ENCODE measurements around the gene CDH4.

The CDH4 gene

DNA sequence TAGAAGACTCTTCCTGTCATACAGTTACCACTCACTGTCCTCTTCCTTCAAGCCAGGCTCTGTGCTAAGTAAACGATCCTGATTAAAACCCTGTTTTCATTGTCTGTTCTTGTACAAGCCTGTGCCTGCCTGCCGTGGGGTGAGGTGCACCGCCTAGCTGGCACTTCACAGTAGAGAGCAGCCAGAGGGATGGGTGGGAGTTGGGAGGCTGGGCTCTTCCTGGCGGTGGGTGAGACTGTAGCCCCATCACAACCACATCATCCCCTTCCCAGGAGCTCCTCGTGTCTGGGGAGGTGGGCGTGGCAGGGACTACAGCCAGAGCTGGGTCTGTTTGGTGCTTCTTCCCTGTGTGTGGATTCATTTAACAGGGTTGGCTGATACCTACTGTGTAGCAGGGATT, 431.7 kb downstream of the CDH4 start:
- FAIRE-seq: no peak

DNA sequence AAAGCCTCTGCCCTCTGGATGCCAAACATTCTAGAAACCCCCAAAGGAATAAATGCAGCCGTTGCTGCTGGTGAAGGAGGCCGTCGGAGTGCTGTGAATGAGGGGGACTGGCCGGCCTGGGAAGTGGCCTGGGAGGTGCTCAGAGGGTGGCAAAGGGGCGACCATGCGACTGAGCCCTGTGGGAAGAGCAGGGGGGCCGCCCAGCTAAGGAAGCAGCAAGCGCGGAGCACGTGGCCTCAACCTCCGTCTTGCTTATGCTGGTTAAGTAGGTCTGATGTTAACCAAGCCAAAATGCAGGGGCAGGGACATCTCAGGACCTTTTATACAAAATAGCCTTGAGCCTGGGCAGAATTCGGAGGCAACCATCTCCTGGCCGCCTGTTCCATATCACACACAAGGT, 432.1 kb downstream of the CDH4 start:
- no peak for FAIRE-seq

DNA sequence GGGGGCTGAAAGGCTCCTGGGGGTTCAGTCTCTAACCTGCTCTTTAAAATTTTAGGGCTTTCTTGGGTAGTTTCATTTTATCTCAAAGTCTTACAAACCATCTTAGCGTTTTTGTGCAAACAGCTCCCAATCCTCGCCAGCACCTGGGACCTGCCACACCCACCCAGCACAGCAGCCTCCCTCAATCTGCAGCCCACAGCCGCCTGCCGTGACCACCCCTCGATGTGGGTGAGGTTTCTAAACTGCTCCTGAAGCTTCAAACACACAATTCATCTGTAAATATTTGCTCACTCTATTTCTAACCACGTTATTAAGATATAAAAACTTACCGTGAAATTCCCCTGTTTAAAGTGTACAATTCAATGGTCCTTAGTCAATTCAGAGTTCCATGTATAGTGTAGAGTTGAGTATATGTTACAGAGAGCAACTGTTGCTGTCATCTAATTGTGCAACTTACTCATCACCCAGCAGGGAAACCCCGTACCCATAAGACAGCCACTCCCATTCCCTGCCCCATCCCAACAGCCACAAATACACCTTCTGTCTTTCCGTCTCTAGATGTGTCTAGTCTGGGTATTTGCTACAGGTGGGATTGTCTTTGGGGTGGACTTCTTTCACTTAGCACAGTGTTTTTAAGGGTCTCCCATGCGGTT, 432.6 kb downstream of the CDH4 start:
- FAIRE-seq: no peak

DNA sequence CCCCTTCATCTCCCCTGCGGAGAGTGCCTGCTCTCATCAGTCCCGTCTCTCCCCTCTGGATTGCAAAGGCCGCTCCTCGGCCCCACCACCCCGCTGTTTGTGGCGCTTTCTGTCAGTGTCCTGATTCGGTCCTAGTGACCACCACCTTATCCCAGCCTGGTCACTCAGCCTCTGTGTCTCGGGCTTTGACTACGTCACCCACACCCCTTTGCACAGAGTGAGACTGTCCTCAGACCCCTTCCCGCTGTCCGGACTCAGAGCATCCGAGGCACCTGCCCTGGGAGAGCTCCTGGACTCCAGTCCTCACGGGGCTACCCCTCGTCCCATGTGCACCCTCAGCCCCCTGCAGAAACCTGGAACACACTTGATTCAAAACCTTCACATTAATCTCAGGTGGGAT, 433.4 kb downstream of the CDH4 start:
- no peak for FAIRE-seq

DNA sequence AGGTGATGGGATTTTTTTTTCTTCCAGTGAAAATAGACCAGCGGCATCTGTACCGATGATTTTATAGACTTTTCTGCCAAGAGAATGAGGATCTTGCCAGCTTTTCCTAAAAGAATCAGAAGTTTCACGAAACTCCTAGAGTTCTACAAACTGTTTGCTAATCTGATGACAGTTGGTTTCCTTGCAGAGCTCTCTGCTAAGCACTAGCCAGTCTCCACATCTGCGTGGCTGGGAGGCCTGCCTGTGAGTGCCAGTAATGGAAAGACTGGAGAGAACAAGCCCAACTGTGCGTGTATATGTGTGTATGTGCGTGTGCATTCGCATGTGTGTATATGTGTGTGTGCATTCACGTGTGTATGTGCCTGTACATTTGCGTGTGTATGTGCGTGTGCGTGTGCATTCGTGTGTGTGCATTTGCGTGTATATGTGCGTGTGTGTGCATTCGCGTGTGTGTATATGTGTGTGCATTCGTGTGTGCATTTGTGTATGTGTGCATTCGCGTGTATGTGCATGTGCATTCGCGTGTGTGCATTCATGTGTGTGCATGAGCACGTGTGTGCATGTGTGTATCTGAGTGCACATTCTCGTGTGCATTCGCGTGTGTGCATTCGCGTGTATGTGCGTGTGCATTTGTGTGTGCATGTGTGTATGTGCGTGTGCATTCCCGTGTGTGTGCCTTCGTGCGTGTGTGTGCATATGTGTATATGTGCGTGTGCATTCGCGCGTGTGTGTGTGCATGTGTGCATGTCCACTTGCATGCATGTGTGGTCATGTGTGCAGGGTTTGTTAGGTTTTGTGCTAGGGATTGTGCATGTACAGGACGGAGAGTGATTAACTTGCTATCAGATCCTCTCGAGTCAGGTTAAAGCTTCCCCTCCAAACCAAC, 434.2 kb downstream of the CDH4 start:
- FAIRE-seq: no peak

DNA sequence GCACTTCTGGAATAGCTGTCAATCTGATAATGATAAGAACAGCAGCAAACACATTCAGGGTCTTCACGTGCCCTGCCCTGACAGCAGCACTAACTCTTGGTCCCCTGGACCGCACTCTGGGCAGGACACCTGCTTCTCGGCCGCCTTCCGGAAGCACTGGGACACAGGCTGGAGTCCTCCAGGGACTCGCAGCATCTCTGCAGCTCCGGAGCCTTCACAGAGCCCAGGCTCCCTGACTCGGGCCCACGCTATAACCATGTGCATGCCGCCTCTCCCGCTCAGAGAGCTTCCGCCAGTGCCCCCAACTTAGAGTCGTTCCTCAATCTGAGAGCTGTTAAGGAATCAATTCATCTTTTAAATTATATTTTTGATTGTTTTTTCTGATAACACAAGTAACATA, 436.4 kb downstream of the CDH4 start:
- FAIRE-seq: no peak

DNA sequence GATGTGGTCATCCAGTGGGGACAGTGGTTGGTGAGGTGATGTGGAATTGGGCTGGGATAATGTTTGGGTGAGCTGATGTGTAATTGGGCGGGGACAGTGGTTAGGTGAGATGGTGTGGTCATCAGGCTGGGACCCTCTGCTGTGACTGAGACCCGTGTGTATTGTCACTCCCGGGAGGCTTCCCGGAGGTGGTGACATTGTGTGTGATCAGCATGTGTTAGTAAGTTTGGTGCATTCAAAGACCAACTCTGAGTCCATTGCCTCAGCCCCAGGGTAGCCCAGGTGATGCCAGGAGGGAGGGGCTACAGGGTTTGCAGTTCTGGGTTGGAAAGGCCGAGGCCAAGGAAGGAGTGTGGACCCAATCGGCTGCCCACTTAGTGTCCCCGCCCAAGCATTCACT, 438.1 kb downstream of the CDH4 start:
- no peak for FAIRE-seq

DNA sequence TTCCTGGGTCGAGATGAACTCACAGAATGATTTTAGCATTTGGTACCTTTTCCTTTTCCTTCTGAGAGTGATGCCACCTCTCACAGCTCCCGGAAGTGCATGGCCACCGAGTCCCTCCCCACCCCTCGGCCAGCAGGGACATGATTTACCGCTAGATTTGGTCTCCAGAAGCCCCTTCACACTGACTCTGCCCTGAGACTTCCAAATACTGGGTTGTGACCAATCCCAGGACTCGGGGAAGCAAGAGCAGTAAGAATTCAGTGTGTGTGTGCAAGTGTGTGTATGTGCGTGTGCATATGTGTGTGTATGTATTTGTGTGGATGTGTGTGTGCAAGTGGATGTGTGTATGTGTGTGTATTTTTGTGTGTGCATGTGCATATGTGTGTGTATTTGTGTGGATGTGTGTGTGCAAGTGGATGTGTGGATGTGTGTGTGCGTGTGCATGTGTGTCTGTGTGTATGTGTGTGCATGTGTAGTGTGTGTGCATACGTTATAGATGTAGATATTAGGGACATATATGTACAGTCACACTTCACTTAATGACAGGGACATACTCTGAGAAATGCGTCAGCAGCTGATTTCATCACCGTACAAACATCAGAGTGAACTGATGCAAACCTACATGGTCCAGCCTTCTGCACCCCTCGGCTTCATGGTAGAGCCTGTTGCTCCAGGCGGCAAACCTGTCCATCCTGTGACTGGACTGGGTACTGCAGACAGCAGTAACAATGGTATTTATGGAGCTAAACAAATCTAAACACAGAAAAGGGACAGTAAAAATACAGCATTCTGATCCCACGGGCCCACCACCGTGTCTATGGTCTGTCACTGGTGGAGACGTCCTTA, 439.2 kb downstream of the CDH4 start:
- FAIRE-seq: no peak

DNA sequence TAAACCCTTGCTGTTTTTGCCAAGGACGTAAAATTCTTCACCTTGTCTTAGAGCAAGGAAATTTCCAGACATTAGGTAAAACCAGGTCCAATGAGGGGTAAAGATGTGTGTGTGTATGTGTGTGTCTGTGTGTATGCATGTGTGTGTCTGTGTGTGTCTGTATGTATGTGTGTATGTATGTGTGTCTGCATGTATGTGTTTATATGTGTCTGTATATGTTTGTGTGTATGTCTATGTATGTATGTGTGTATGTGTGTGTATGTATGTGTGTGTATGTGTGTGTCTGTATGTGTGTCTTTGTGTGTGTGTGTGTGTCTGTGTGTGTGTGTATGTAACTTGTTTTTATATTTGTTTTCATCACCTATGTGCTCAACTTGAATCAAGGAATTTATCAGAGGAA, 439.9 kb downstream of the CDH4 start:
- FAIRE-seq: no peak

DNA sequence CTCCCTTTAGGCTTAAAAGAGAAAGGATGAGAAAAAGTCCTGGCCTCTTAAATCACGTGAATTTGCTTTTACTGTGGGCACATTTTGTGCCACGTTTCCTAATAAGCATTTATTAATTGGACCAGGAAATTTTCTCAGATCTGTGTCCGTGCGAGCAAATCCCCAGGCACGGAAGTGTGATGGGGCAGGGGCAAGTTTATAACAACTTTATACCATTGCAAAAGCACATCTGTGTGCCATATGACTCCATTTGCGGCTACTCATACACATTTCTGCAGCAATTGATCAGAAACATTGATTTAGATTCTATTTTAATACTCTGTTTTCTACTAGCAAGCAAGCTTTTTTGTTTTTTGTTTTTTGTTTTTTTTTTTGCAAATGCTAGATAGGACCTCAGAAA, 440.4 kb downstream of the CDH4 start:
- FAIRE-seq: no peak

DNA sequence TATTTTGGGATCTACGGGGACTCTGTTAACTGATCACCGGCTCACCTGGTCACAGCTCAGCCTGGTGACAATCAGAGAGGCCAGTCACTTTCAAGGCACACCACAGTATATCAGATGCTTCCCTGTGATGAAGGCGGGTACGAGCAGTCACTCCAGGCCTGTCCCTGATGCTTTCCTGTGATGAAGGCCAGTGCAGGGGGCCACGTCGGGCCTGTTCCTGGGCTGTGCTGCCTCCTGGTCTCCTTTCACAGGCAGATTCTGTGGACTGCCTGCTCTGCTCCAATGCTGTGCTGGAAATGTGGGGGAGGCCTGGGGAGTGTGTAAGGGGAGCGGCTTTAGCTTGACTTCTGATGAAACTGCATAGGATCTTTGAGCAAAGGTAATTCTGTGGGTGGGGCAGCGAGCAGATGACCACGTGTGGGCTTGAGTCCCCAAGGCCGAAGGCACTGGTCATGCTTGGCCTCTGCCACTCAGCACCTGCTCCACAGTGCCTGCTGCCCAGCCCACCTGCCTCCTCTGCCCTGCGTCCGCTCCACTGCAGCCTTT, 441.1 kb downstream of the CDH4 start:
- FAIRE-seq: no peak

DNA sequence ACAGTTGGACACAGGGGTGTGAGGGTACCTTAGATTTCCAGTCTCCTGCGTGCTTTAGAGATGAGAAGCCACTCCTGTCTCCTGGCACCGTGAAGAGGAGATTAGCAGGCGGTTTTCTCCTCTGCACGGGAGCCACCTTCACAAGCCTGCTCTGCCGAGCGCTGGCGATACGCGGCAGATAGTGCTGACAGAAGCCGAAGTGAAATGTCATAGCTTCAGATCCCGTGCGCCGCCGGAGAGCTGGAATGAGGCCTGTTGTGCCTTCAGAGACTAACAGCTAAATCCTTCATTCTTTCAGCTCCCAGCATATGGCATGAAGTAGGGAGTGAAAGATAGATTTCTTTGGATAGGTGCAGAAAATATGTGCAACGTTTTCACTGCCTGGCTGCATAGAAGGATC, 442.6 kb downstream of the CDH4 start:
- no peak for FAIRE-seq

DNA sequence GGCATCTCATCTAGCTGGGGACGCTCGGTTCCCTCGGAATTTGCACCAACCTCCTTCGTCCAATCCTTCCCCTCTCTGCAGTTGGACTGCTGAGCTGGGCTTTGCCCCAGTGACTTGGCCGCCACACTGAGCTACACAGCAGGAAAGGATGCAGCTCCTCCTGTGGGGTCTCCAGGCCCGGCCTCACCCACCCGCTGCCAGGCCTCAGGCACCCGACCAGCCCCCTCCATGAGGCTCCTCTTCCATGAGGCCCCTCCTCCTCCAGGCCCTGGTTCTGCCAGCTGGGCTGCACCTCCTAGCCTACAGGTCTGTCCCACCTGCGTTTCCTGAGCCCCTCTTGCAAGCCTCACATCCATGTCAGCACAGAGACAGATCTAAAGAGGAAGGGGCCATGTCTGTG, 443.7 kb downstream of the CDH4 start:
- FAIRE-seq: no peak

DNA sequence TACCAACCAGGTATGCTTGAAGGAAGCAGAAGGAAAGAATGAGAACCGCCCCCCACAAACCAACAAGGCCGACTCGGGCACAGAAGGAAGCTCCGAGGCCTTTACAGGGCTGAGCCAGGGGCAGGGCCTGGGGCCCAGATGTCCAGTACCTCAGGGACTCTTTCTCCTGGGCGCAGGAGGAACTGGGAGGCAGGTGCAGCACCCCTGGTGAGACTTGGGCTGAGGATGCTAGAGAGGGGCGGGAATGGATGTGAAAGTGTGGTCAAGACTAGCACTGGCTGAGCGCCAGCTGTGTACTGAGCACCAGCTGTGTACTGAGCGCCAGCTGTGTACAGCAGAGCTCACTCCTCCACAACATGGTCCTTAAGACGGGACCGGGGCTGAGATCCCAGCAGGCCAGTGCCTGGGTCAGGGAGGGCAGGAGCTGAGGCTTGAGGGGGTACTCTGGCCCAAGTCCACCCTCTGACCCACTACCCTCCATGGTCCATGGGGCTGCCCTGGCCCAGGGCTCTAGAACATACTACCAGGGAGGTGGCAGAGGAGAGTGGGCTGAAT, 444.2 kb downstream of the CDH4 start:
- no peak for FAIRE-seq

DNA sequence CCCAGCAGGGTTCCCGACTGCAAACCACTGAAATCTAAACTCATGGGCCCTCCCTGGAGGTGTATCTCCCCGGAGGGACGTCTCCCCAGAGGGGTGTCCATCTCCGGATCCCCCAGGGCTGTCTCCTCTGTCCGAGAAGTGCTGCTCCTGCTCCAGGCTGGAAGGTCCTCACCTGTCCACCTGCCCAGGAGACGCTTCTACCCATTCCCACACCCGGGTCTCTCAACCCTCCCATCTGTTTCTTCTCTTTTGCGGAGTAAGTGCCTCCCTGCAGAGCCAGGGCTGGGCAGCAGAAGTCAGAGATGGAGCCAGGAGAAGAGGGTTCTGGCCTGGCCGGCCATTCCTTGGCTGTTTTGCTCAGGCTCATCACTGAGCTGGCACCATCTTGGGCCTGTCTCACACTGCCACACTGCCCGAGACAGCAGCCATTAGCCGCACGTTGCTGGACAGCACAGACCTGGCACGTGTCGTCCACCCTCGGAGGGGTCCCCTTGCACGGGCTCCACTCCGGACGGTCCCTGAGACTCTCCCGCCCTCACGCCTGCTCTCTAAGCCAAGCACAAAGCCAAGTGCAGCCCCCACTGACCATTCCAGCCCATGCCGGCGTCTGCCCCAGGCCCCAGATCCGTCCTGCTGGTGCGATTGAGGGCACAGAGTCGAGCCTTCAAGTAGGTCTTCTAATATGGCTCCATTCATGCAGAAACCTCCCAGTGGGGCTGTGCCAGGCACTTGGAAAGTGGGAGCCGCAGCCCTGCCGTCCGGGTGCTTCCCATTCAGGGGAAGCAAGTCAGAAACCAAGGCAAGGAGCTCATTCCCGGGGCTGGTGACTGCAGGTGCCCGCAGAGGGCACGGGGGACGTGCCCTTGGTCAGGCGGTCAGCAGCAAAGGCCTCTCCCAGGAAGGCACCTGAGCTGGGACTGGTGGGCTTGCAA, 445.9 kb downstream of the CDH4 start:
- no peak for FAIRE-seq

DNA sequence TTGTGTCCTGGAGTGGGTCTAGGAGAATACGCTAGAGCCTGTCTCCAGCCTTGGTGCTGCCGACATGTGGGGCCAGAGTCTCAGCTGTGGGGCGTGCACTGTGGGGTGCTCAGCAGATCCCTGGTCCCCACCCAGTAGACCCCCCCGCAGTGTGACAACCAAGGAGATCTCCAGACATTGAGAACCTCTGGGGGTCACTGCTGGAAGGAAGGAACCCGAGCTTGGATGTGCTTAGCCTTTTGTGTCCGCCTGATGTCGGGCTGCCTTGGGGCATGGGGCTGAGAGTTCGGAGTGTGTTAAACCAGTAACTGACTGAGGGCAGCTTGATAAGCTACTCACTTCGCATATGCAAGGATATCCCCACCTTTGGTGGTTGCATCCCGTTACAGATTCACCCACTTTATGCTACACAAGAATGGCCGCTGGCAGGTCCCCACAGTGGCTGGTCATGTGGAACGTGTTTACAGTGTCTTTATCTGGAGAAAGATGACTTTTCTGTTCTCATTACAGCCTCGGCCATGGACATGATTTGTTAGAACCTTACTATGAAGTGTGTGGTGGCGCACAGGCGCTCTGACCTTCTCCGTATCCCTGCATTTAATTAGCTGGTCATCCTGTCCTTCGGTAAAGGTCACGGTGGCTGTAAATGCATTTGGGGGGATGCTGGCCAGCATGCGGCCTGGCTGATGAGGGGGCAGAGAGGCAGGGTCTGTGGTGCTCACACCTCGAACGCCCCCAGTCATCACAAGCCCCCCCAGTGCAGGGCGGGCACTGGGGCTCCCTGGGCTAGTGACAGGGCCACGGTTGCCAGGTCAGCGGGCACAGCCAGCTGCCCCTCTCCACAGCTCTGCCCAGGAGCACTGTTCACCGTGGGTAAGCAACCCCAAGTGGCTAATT, 446.8 kb downstream of the CDH4 start:
- no peak for FAIRE-seq

DNA sequence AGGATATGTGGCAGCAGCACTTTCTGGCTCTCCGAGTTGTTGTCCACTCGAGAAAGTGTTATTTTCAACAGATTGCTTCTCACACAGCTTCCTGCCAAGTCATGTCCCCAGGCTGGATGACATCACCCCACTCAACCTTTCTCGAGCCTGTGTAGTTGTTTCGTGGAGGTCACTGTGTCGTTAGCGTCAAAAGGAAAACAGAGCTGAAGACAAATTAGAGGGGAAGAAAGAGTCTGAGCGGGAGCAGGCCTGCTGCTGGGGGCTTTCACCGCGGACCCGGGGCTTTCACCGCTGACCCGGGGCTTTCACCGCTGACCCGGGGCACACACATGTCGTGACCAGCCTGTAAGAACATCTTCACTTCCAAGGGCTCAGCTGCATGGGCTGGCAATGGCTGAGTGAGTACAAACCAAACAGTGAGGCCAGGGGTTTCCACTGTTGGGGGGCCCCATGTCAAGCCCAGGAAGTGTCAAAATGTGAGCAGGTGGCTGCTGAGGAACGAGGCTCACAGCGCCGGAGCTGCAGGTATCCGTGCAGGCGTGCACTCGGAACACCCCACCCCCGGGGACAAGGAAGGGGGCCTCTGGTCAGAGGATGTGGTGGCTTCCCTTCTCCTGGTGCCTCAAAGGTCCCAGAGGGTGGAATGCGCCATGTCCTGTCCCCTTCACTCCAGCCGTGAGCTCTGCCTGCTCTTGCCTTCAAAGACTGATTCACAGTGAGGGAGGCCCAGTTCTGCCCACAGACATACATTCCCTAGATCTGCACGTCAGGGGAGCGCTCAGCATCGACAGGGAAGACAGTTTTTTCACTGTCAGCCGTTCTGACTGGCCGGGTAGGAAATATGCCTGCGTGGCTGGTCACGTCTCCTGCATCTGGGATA, 447.7 kb downstream of the CDH4 start:
- no peak for FAIRE-seq

DNA sequence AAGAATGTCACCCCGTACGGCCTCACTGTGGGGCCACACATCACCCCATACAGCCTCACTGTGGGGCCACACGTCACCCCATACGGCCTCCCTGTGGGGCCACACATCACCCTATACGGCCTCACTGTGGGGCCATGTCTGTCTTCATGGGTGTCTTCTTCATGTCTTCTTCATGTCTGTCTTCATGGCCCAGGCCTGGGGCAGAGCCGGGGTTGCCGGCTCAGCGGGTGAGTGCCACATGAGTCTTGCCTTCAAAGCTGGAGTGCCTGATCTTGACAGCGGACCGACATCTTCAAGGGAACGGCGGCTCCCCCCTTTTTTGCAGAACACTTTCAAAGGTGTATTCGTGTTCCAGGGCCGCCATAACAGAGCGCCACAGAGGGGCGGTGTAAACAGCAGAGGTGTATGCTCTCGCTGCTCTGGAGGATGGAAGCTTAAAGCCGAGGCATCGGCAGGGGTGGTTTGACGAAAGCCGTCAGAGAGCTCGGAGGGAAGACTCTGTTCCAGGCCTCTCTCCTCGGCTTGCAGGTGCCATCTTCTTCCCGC, 448.6 kb downstream of the CDH4 start:
- no peak for FAIRE-seq

DNA sequence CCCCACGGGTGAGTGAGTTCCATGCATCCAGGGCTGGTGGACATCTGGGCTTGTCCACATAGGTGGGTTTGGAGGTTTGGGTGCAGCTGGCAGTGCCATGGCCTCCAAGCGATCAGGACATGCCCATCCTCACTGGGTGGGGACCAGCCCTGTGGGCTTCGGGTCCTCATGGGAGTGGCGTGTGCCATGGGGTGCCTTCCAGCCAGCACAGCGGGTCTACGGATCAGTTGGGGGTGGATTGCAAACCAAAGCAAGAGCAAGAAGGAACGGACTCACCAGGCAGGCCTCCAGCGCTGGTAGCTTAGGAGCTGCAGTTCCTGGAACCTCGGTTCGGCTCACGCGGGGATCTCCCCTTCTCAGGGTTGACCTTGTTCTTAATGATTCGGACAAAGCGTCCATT, 449.3 kb downstream of the CDH4 start:
- no peak for FAIRE-seq

Data from TTC549 (cell line).